T-cell (primary cell): ENCODE measurements around the gene UBXN7. TPM values are rescaled to one million over a fixed set of nuclear protein-coding genes. Genes with fewer than 3 reads are reported as not detected.
"Not testable (repeated sequence)": the region's sequence is repeated elsewhere in the genome, so short reads cannot be mapped to it uniquely, and the experiment has no call there.

ENCODE experiments used
- ATAC-seq, 4 experiments: fragments of 200-7000 bp in 3 of 4; fragments of 150-1000 bp in 1 of 4; cut with Tn5 transposase; replicated peaks in 1 of 4; 1 replicate in 3 of 4; 2 replicates in 1 of 4; pipeline ENCODE4 v1.10.0; 2021; ENCODE audit warnings: moderate library complexity in 3 of 4, mild to moderate bottlenecking in 2 of 4, moderate number of reproducible peaks in 1 of 4
- CTCF ChIA-PET, 2 donors: fragments of 300-600 bp; sonication (Branson Sonifier 250); formaldehyde crosslinking; loops; one replicate each; lab custom pipeline; 2022; ENCODE audit warnings: antibody characterized with exemption in 2 of 2; lab: Charles Lee
- POLR2A ChIA-PET, 2 donors: fragments of 300-600 bp; sonication (Branson Sonifier 250); formaldehyde crosslinking; loops; one replicate each; lab custom pipeline; 2022; ENCODE audit warnings: antibody characterized with exemption in 2 of 2; lab: Charles Lee
- DNase-seq, 35 experiments: peaks; one replicate each; pipeline versions ENCODE4 v3.0.0 to v3.0.0-alpha.2; 2013 to 2023
- H3K27ac ChIP-seq: one replicate; pipeline ENCODE4 v1.5.1; 2013; ENCODE audit warnings: low read length
- H3K27me3 ChIP-seq, 2 experiments: replicated peaks in 1 of 2; 1 replicate in 1 of 2; 2 replicates in 1 of 2; pipeline versions ENCODE4 v1.6.1 to v1.7.0; 2013; ENCODE audit warnings: low read length in 1 of 2, mixed read lengths in 1 of 2; ENCODE audit not compliant: control insufficient read depth in 2 of 2, insufficient read depth in 2 of 2; ENCODE audit errors: extremely low read depth in 1 of 2
- H3K36me3 ChIP-seq, 2 donors: 1 replicate in 1 of 2; 2 replicates in 1 of 2; pipeline versions ENCODE4 v1.6.1 to v1.7.0; 2013; ENCODE audit warnings: low read length in 1 of 2; ENCODE audit not compliant: control insufficient read depth in 2 of 2, insufficient read depth in 1 of 2; ENCODE audit errors: extremely low read depth in 1 of 2
- H3K4me1 ChIP-seq, 2 experiments: 1 replicate in 1 of 2; 2 replicates in 1 of 2; pipeline versions ENCODE4 v1.6.1 to v1.7.0; 2013; ENCODE audit warnings: low read length in 2 of 2, mixed read lengths in 1 of 2; ENCODE audit not compliant: insufficient read depth in 2 of 2, control insufficient read depth in 1 of 2; ENCODE audit errors: extremely low read depth in 1 of 2
- H3K4me3 ChIP-seq, 2 donors: 1 replicate in 1 of 2; 2 replicates in 1 of 2; pipeline versions ENCODE4 v1.5.1 to v1.7.0; 2013; ENCODE audit warnings: mild to moderate bottlenecking in 2 of 2, low read length in 1 of 2, moderate library complexity in 1 of 2; ENCODE audit not compliant: control insufficient read depth in 1 of 2; ENCODE audit errors: extremely low read depth in 1 of 2
- H3K9me3 ChIP-seq: 2 replicates; pipeline ENCODE4 v1.7.0; 2013
- H3K27ac Mint-ChIP-seq, 2 donors: one replicate each; pipeline ENCODE4 v1.8.0; 2020 to 2021; ENCODE audit warnings: mild to moderate bottlenecking in 2 of 2, mixed read lengths in 2 of 2
- H3K27me3 Mint-ChIP-seq, 2 donors: one replicate each; pipeline ENCODE4 v1.8.0; 2021 to 2022; ENCODE audit warnings: mixed read lengths in 2 of 2
- H3K36me3 Mint-ChIP-seq: one replicate; pipeline ENCODE4 v1.8.0; 2021; ENCODE audit warnings: mixed read lengths
- H3K4me1 Mint-ChIP-seq, 3 donors: one replicate each; pipeline ENCODE4 v1.8.0; 2020 to 2022; ENCODE audit warnings: mixed read lengths in 3 of 3, mild to moderate bottlenecking in 1 of 3
- H3K4me3 Mint-ChIP-seq, 3 donors: one replicate each; pipeline ENCODE4 v1.8.0; 2020 to 2022; ENCODE audit warnings: mild to moderate bottlenecking in 3 of 3, mixed read lengths in 3 of 3, moderate library complexity in 3 of 3
- H3K9me3 Mint-ChIP-seq, 3 donors: one replicate each; pipeline ENCODE4 v1.8.0; 2020 to 2022; ENCODE audit warnings: mixed read lengths in 3 of 3
- WGBS: methylation state at CpG from one replicate; pipeline ENCODE4 v1.1.5; 2013; ENCODE audit warnings: missing lambda C conversion rate; ENCODE audit not compliant: insufficient coverage; 5-methylcytosine and 5-hydroxymethylcytosine counted together
- total RNA-seq, 35 experiments: library from RNA in 6 of 35; stranded (reverse) in 6 of 35; fragments of 120-200 nt in 1 of 35; gene quantifications; one replicate each; pipeline versions ENCODE4 v1.2.1 to v1.2.4 and lab custom pipeline; 2013 to 2026

The UBXN7 gene
- total RNA-seq, 5 donors from 2014 or later (not counting 1 experiment from before 2014, with no cell fraction given) = 64.7 to 92.3 (median 74.8) TPM

GRCh38 chr3:196385446-196385845 is 46.8 kb downstream of the UBXN7 start:
- H3K27ac ChIP-seq, POLR2A ChIA-PET, H3K4me3 Mint-ChIP-seq, CTCF ChIA-PET, H3K9me3 ChIP-seq, H3K27ac Mint-ChIP-seq, H3K27me3 Mint-ChIP-seq, H3K4me1 ChIP-seq, H3K4me3 ChIP-seq, H3K27me3 ChIP-seq, ATAC-seq, H3K9me3 Mint-ChIP-seq, DNase-seq: not testable (repeated sequence)
- 99% methylated on average over 9 of the region's 25 CpGs for WGBS
- peaks cover 30 to 32% (median 31%) of the 10 kb centered on the region in 3 donors for H3K4me1 Mint-ChIP-seq
- peaks cover 4 to 18% of the 10 kb centered on the region in 2 donors for H3K36me3 ChIP-seq
- H3K36me3 Mint-ChIP-seq = peaks cover 83% of the 10 kb centered on the region

GRCh38 chr3:196378146-196378841 is 53.9 kb downstream of the UBXN7 start:
- ChIA-PET CTCF (interaction anchor here in 1 of 2 donors (0.6 kb wide), 1 partner anchor 45 kb away, joined by 3 read pairs; no protein-coding TSS in a partner anchor), POLR2A (interaction anchor here in 1 of 2 donors (0.8 kb wide), 1 partner anchor 8 kb away, joined by 3 read pairs; no protein-coding TSS in a partner anchor)
- Histone ChIP-seq H3K4me1 (peaks cover 0 to 3% of the 10 kb centered on the region in 2 experiments), H3K27ac (no peak overlapping the region), H3K4me3 (no peak overlapping the region), H3K36me3 (peaks cover 0 to 9% of the 10 kb centered on the region in 2 donors), H3K9me3 (no peaks in the 10 kb centered on the region), H3K27me3 (no peaks in the 10 kb centered on the region)
- Mint-ChIP-seq H3K9me3 (no peaks in the 10 kb centered on the region), H3K27me3 (no peaks in the 10 kb centered on the region), H3K4me1 (peaks cover 21 to 33% (median 28%) of the 10 kb centered on the region in 3 donors), H3K4me3 (no peak overlapping the region), H3K27ac (no peak overlapping the region), H3K36me3 (peaks cover 41% of the 10 kb centered on the region)
- WGBS = no CpG with 5 or more reads among the region's 3 CpGs
- no peak for ATAC-seq
- DNase-seq = no peak

- DNase-seq = no peak
- 96% methylated on average over 4 of the region's 5 CpGs for WGBS
- Mint-ChIP-seq H3K9me3 (no peaks in the 10 kb centered on the region), H3K27me3 (no peaks in the 10 kb centered on the region), H3K36me3 (peaks cover 33% of the 10 kb centered on the region), H3K27ac (no peak overlapping the region), H3K4me1 (peaks cover 17 to 26% (median 18%) of the 10 kb centered on the region in 3 donors), H3K4me3 (no peak overlapping the region)
- Histone ChIP-seq H3K27me3 (no peaks in the 10 kb centered on the region), H3K4me1 (peaks cover 0 to 3% of the 10 kb centered on the region in 2 experiments), H3K27ac (no peak overlapping the region), H3K9me3 (no peaks in the 10 kb centered on the region), H3K4me3 (no peak overlapping the region), H3K36me3 (peaks cover 0 to 9% of the 10 kb centered on the region in 2 donors)
- CTCF ChIA-PET = no interaction called here
- no peak for ATAC-seq
- POLR2A ChIA-PET = no interaction called here
These were observed 54.9 kb downstream of the UBXN7 start for GRCh38 chr3:196377321-196377720.

- Histone ChIP-seq H3K27ac (no peak overlapping the region), H3K27me3 (no peaks in the 10 kb centered on the region), H3K36me3 (peaks cover 11 to 53% of the 10 kb centered on the region in 2 donors), H3K4me3 (no peak overlapping the region), H3K4me1 (no peaks in the 10 kb centered on the region), H3K9me3 (no peaks in the 10 kb centered on the region)
- no peak overlapping the region for H3K4me3 Mint-ChIP-seq
- H3K27me3 Mint-ChIP-seq = no peaks in the 10 kb centered on the region
- no peak overlapping the region for H3K27ac Mint-ChIP-seq
- CTCF ChIA-PET = interaction anchor here in 1 of 2 donors (0.7 kb wide), 2 partner anchors 22 to 33 kb away, joined by 3 to 4 read pairs; no protein-coding TSS in a partner anchor
- peaks cover 48% of the 10 kb centered on the region for H3K36me3 Mint-ChIP-seq
- POLR2A ChIA-PET = no interaction called here
- WGBS = no CpG with 5 or more reads among the region's 4 CpGs
- H3K4me1 Mint-ChIP-seq = peaks cover 0 to 7% (median 0%) of the 10 kb centered on the region in 3 donors
- no peak for DNase-seq
- H3K9me3 Mint-ChIP-seq = no peaks in the 10 kb centered on the region
- no peak for ATAC-seq
These were observed 66.5 kb downstream of the UBXN7 start for GRCh38 chr3:196365736-196366135.

GRCh38 chr3:196360586-196360985 is 71.6 kb downstream of the UBXN7 start:
- ChIA-PET CTCF (no interaction called here), POLR2A (no interaction called here)
- H3K27ac Mint-ChIP-seq = no peak overlapping the region
- peaks cover 60% of the 10 kb centered on the region for H3K36me3 Mint-ChIP-seq
- Histone ChIP-seq H3K27me3 (no peaks in the 10 kb centered on the region), H3K4me1 (peaks cover 0 to 19% of the 10 kb centered on the region in 2 experiments), H3K4me3 (no peak overlapping the region), H3K27ac (no peak overlapping the region), H3K9me3 (no peaks in the 10 kb centered on the region), H3K36me3 (peaks cover 4 to 67% of the 10 kb centered on the region in 2 donors)
- H3K9me3 Mint-ChIP-seq = no peaks in the 10 kb centered on the region
- peaks cover 0 to 15% (median 12%) of the 10 kb centered on the region in 3 donors for H3K4me1 Mint-ChIP-seq
- ATAC-seq = no peak
- DNase-seq = no peak
- WGBS = 97% methylated on average over 5 of the region's 7 CpGs
- H3K27me3 Mint-ChIP-seq = no peaks in the 10 kb centered on the region
- H3K4me3 Mint-ChIP-seq = no peak overlapping the region

GRCh38 chr3:196358540-196358939 is 73.7 kb downstream of the UBXN7 start:
- DNase-seq, H3K27ac Mint-ChIP-seq, H3K27ac ChIP-seq, ATAC-seq, H3K4me3 ChIP-seq, POLR2A ChIA-PET, H3K27me3 ChIP-seq, H3K9me3 Mint-ChIP-seq, H3K4me3 Mint-ChIP-seq, H3K27me3 Mint-ChIP-seq, H3K9me3 ChIP-seq, CTCF ChIA-PET: not testable (repeated sequence)
- Mint-ChIP-seq H3K36me3 (peaks cover 70% of the 10 kb centered on the region), H3K4me1 (peaks cover 0 to 12% (median 10%) of the 10 kb centered on the region in 3 donors)
- Histone ChIP-seq H3K4me1 (peaks cover 0 to 19% of the 10 kb centered on the region in 2 experiments), H3K36me3 (peaks cover 4 to 82% of the 10 kb centered on the region in 2 donors)
- WGBS = no CpG with 5 or more reads among the region's 4 CpGs
